ENCODE results near the gene TEKT2.

DNA sequence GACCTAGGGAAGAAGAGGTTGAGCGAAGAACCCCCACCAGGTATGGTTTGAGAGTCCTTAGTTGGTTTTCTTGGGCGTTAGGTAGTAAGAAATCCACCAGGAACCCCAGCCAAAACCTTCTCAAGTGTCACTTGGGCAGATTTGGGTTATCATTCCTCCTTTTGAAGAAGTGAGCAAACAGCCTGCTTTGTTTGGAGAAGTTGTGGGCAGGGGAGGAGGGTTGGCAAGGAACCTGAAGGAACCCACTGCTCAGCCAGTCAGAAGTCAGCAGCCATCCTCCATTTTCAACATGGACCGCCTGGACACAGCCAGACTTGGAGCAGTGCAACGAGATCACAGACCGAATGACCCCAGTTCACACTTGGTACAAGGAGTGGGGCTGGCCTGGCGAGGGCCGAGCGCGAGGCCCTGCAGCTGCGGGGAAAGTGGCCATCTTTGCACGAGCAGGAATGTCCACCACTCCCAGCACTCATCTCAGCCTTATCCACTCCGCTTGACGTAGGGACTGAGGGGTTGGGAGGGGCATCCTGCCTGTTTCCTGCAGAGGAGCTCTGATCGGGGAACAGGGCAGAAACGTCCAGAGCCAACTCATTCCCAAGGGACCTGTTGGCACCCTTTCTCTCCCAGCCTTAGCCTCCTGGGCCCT is 12.0 kb downstream of the TEKT2 start:
- TF ChIP-seq, protein P1, sequence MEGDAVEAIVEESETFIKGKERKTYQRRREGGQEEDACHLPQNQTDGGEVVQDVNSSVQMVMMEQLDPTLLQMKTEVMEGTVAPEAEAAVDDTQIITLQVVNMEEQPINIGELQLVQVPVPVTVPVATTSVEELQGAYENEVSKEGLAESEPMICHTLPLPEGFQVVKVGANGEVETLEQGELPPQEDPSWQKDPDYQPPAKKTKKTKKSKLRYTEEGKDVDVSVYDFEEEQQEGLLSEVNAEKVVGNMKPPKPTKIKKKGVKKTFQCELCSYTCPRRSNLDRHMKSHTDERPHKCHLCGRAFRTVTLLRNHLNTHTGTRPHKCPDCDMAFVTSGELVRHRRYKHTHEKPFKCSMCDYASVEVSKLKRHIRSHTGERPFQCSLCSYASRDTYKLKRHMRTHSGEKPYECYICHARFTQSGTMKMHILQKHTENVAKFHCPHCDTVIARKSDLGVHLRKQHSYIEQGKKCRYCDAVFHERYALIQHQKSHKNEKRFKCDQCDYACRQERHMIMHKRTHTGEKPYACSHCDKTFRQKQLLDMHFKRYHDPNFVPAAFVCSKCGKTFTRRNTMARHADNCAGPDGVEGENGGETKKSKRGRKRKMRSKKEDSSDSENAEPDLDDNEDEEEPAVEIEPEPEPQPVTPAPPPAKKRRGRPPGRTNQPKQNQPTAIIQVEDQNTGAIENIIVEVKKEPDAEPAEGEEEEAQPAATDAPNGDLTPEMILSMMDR (IDR thresholded peaks at IDR 0.05 in 4 of 5, conservative IDR thresholded peaks at IDR 0.05 in 1 of 5): no peak
- TF ChIP-seq POLR2A (IDR thresholded peaks at IDR 0.05): no peak

Measured in gastrocnemius medialis (tissue), 4 donors.